Measurements from ENCODE around the gene SYTL5.

DNA sequence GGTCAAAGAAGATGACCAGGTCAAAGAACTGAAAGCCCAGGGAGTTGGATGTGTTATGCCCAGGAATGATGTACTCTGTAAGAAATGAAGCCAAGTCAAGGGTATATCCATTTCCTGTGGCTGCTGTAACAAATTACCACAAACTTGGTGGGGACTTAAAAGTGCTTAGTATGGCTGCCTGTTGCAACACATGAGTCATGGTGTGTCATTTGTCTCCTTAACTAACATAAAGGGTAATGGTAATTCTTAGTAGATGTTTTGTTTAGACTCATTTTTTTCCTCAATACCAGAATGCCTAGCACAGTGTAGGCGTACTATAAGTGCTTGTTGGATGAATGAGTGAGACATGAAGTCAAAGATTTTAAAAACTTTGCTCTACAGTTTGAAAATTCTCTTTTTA is 45.7 kb downstream of the SYTL5 start:
- TF ChIP-seq, protein P1, sequence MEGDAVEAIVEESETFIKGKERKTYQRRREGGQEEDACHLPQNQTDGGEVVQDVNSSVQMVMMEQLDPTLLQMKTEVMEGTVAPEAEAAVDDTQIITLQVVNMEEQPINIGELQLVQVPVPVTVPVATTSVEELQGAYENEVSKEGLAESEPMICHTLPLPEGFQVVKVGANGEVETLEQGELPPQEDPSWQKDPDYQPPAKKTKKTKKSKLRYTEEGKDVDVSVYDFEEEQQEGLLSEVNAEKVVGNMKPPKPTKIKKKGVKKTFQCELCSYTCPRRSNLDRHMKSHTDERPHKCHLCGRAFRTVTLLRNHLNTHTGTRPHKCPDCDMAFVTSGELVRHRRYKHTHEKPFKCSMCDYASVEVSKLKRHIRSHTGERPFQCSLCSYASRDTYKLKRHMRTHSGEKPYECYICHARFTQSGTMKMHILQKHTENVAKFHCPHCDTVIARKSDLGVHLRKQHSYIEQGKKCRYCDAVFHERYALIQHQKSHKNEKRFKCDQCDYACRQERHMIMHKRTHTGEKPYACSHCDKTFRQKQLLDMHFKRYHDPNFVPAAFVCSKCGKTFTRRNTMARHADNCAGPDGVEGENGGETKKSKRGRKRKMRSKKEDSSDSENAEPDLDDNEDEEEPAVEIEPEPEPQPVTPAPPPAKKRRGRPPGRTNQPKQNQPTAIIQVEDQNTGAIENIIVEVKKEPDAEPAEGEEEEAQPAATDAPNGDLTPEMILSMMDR (IDR thresholded peaks at IDR 0.05) = no peak
- TF ChIP-seq POLR2A (IDR thresholded peaks at IDR 0.05) = no peak

Measured in thyroid gland (tissue), 4 donors.